Measurements from ENCODE around the gene COL26A1. TPM values are rescaled to one million over a fixed set of nuclear protein-coding genes. Genes with fewer than 3 reads are reported as not detected.

The COL26A1 gene
- total RNA-seq, 1 donor from 2014 or later = 155 TPM

- H3K4me3 Mint-ChIP-seq (ENCODE audit: unreplicated experiment) = no peak overlapping the region
- H3K27ac Mint-ChIP-seq (ENCODE audit: unreplicated experiment) = no peak overlapping the region
- H3K9me3 Mint-ChIP-seq (ENCODE audit: low read depth) = peaks cover 34% of the 10 kb centered on the region
- H3K36me3 Mint-ChIP-seq (ENCODE audit: low read depth) = peaks cover 8% of the 10 kb centered on the region
- TF ChIP-seq, protein P1, sequence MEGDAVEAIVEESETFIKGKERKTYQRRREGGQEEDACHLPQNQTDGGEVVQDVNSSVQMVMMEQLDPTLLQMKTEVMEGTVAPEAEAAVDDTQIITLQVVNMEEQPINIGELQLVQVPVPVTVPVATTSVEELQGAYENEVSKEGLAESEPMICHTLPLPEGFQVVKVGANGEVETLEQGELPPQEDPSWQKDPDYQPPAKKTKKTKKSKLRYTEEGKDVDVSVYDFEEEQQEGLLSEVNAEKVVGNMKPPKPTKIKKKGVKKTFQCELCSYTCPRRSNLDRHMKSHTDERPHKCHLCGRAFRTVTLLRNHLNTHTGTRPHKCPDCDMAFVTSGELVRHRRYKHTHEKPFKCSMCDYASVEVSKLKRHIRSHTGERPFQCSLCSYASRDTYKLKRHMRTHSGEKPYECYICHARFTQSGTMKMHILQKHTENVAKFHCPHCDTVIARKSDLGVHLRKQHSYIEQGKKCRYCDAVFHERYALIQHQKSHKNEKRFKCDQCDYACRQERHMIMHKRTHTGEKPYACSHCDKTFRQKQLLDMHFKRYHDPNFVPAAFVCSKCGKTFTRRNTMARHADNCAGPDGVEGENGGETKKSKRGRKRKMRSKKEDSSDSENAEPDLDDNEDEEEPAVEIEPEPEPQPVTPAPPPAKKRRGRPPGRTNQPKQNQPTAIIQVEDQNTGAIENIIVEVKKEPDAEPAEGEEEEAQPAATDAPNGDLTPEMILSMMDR (IDR thresholded peaks at IDR 0.05) = no peak
- DNase-seq (ENCODE audit: low spot score) = no peak
- H3K27me3 Mint-ChIP-seq (ENCODE audit: low read depth) = peaks cover 5% of the 10 kb centered on the region
- H3K4me1 Mint-ChIP-seq (ENCODE audit: low read depth) = peaks cover 5% of the 10 kb centered on the region
Measured at GRCh38 chr7:101572156-101572555, 209.5 kb downstream of the COL26A1 start.

DNA sequence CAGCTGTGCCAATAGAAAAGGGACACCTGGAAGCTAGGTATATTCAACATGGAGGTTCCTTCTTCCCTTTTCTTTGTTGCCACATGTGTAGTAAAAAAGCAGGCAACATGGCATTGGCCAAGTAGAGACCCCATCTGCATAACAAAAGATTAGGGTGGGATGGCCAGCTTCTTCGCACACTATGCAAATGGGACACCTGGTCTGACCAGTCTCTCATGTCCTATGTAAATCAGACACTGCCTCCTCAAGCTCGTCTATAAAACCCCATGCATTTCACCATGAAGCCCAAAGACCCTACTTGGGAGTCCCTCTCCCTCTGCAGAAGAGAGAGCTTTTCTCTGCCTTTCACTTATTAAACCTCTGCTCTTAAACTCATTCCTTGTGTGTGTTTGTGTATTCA, 212.5 kb downstream of the COL26A1 start:
- no peak for DNase-seq (ENCODE audit: low spot score)
- no peaks in the 10 kb centered on the region for H3K27me3 Mint-ChIP-seq (ENCODE audit: low read depth)
- H3K4me1 Mint-ChIP-seq (ENCODE audit: low read depth) = peaks cover 11% of the 10 kb centered on the region
- H3K27ac Mint-ChIP-seq (ENCODE audit: unreplicated experiment) = no peak overlapping the region
- no peaks in the 10 kb centered on the region for H3K36me3 Mint-ChIP-seq (ENCODE audit: low read depth)
- peaks cover 26% of the 10 kb centered on the region for H3K9me3 Mint-ChIP-seq (ENCODE audit: low read depth)
- no peak overlapping the region for H3K4me3 Mint-ChIP-seq (ENCODE audit: unreplicated experiment)
- TF ChIP-seq, protein P1 (IDR thresholded peaks at IDR 0.05) = no peak

DNA sequence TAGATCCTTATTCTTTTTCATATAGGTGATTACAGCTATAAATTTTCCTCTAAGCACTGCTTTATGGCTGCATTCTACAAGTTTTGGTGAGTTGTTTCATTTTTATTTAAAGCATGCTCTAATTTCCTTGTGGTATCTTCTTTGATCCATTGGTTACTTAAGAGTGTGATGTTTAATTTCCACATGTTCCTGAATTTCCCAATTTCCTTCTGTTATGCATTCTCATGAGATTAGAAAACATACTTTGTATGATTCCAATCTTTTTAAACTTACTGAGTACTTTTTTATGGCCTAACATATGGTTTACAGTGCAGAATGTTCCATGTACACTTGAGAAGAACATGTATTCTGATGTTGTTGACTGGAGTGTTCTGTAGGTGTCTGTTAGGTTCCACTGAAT, 213.0 kb downstream of the COL26A1 start:
- Mint-ChIP-seq H3K4me1 (ENCODE audit: low read depth) (peaks cover 11% of the 10 kb centered on the region), H3K27ac (ENCODE audit: unreplicated experiment) (no peak overlapping the region), H3K9me3 (ENCODE audit: low read depth) (peaks cover 25% of the 10 kb centered on the region), H3K36me3 (ENCODE audit: low read depth) (no peaks in the 10 kb centered on the region), H3K27me3 (ENCODE audit: low read depth) (no peaks in the 10 kb centered on the region), H3K4me3 (ENCODE audit: unreplicated experiment) (no peak overlapping the region)
- TF ChIP-seq, protein P1 (IDR thresholded peaks at IDR 0.05) = no peak
- no peak for DNase-seq (ENCODE audit: low spot score)

DNA sequence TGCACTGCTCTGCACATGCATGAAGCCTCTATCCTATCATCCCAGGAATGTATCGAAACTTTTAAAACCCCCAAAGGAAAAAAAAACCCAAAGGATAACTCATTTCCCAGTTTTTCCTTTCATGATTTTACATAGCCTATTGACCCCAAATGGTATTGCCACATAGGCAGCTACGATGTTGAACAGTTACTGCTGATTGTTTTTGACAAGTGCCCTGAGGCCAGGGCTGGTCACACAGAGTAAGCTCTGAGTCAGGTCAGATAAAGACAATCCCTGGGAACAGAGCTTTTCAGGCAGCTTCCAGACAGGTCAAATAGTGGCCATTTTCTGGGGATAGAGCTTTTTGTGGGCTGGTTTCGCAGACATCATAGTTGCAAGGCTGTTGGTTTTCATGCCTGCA, 214.3 kb downstream of the COL26A1 start:
- TF ChIP-seq, protein P1 (IDR thresholded peaks at IDR 0.05) = no peak
- no peak for DNase-seq (ENCODE audit: low spot score)
- Mint-ChIP-seq H3K36me3 (ENCODE audit: low read depth) (no peaks in the 10 kb centered on the region), H3K27ac (ENCODE audit: unreplicated experiment) (no peak overlapping the region), H3K4me3 (ENCODE audit: unreplicated experiment) (no peak overlapping the region), H3K27me3 (ENCODE audit: low read depth) (peaks cover 2% of the 10 kb centered on the region), H3K4me1 (ENCODE audit: low read depth) (peaks cover 11% of the 10 kb centered on the region), H3K9me3 (ENCODE audit: low read depth) (peaks cover 18% of the 10 kb centered on the region)

GRCh38 chr7:101578552-101578951, 215.9 kb downstream of the COL26A1 start:
- H3K27ac Mint-ChIP-seq (ENCODE audit: unreplicated experiment) = no peak overlapping the region
- peaks cover 6% of the 10 kb centered on the region for H3K36me3 Mint-ChIP-seq (ENCODE audit: low read depth)
- peaks cover 15% of the 10 kb centered on the region for H3K9me3 Mint-ChIP-seq (ENCODE audit: low read depth)
- peaks cover 2% of the 10 kb centered on the region for H3K27me3 Mint-ChIP-seq (ENCODE audit: low read depth)
- peaks cover 11% of the 10 kb centered on the region for H3K4me1 Mint-ChIP-seq (ENCODE audit: low read depth)
- no peak for DNase-seq (ENCODE audit: low spot score)
- no peak overlapping the region for H3K4me3 Mint-ChIP-seq (ENCODE audit: unreplicated experiment)
- TF ChIP-seq, protein P1 (IDR thresholded peaks at IDR 0.05) = no peak
